Endometrium (tissue), 2 donors: ENCODE results near the gene CDT1.

Source experiments
- FAIRE-seq: peaks from 2 replicates; lab custom pipeline; 2012; peaks lifted over from hg19 to GRCh38; lab: Jason Lieb, UNC
- donor health status: control.
- donor health status: control.

CDT1 gene

DNA sequence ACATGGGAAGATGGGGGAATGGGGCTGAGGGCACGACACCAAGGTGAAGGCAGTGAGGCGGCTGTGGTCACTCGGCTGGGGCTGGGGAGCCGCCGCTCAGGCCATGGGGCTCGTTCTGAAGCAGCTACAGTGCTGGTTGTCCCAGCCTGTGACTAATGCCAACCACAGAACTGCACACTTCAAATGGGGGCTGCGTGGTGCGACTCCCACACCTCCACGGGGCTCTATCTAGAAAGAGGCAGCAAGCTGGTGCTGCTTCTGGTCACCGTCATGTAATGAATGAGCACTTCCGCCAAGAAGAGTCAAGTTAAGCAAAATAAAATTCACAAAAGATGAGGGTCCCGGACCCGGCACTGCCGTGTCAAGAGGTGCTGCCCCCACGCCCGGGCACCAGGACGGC is 33.2 kb downstream of the CDT1 start:
- FAIRE-seq, result no peak

DNA sequence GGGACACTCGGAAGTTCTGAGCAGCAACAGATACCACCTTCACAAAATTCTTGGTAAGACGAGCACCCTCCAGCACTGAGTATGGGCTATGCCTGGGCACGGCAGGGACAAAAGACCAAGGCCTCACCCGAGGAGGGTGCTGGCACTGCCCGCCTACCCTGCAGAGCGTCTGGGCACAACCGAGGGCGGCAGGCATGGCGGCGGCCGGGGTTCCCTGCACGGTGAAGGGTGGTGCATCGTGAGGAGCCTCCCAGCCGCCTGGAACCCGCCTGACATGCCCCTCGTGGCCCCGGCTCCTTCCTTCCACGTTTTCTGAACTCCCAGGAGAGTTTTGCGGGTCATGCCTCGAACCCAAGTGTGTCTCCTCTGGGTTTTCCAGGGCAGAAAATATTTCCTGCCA is 34.2 kb downstream of the CDT1 start:
- FAIRE-seq, result no peak

DNA sequence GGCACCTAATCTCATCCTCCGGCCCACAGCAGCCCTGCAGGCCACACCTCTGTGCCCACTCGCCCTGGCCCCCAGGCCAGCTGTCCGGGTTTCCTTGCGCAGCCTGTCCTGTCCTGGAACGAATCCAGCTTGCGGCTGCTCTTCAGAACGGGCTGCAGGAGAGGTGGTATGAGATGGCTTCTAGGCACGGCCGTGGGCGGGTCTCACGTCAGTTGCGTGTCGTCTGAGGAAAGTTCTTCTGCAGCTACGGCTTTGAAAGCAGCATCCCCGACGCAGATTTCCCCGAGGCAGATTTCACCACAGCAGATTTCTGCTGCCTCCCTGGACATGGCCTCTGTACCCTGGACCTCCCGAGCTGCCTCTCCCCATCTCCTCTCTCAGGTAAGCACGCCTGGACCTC is 35.0 kb downstream of the CDT1 start:
- FAIRE-seq, result no peak

DNA sequence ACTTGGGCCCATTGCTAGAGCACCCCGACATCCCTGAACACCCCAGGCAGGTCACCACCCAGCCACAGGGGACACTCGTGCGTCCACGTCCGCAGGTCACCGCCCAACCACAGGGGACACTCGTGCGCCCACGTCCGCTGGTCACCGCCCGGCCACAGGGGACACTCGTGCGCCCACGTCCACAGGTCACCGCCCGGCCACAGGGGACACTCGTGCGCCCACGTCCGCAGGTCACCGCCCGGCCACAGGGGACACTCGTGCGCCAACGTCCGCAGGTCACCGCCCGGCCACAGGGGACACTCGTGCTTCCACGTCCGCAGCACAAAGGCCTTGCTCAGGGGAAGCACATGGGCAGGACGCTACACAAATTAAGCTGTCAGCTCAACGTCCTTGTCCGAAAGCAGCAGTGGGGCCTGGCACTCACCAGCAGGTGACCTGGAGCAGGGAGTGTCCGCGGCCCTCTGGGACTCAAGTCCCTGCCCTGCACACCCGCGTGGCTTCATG is 35.5 kb downstream of the CDT1 start:
- FAIRE-seq, result no peak

DNA sequence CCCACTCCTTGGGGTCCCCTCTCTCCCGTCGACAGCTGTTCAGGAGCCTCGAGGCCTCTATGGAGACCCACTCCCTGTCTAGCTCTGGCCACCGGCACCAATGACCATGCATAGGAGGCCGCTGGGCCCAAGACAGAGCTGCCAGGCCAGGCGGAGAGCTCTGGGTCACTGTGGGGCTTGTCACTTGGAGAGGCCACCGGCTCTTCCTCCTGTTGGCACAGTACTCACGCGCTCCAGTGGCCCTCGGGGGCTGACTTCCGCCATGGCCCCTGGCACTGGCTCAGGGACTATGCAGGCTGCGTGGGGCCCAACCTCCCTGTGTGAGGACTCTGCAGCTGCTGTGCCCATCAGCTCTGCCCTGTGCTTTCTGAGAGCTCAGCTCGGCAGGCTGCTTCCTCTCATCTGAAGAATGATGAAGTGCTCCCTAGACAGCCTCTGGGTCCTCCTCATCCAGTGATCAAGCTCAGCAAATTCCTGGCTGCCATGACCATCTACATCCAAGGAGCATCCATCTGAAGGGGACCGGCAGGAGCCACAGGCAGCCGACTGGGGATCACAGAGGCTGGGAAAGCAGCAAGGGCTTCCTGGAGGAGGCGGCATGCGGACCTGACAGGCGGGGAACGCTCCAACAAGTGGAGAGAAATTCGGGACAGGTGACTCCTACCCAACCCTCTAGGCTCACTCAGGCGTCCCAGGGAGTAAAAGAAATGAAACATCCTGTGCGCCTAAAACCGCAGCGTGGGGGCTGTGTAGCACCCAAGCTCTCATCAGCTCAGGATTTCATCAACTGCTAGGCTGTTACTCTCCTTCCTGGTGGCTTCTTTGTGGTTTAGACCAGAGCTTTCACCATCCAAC is 36.4 kb downstream of the CDT1 start:
- FAIRE-seq, result no peak

DNA sequence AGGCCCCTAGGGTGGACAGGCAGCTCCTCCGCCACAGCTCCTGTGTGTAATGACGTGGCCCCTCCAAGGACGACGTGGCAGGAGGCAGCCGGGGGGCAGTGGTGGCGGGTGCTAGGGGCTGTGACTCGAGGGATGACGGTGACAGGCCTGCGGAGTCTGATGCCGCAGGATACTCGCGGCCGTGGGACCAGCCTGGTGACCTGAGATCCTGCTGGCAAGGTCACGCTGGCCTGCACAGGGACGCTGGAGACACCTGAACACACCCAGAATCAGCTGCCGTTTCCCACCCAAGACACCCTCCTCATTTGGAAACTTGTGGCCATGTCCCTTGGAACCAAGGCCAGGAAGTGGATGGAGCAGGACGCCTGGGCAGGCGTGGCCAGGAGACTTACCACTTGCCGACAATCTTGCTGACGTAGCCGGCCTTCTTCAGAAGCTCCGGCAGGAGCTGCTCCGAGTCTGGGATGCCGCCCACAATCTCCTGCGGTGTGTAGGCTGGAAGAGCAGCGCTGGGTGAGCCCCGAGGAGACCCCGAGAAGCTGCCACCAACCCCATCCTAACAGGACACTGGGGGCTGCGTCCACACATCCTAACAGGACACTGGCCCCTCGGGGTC is 37.1 kb downstream of the CDT1 start:
- no peak for FAIRE-seq

DNA sequence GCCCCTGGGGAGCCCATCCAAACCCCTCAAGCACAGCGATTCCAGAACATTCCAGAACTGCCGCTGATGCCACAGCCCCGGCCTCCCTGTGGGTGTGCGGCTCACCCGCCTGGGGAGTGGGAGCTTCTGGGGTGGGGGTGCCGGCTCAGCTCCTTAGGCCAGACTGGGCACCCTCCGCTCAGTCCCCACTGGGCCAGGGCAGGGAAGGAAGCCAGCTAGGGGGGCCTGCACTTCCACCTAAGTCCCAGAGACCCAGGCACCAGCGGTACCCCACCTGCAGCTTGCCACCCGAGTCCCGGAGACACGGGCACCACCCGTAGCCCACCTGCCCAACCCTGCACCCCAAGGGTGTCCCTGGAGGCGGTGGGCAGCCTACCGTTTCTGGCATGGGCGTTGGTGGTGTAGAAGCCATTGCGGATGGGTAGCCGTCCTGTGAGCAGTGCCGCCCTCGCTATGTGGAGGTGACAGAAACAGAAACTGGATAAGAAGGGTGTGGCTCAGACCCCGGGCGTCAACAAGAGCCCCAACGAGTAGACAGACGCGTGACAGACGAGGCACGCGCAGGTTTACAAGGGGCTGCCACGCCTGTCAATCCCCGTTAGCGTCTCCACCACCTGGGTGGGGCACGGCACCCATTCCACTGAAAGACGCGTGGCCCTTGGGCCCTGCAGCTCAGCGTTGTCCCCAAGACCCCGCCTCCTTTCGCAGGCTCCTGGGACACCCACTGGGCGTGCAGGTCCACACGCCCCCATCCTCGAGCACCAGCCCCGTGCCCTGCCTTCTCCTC is 38.1 kb downstream of the CDT1 start:
- no peak for FAIRE-seq

DNA sequence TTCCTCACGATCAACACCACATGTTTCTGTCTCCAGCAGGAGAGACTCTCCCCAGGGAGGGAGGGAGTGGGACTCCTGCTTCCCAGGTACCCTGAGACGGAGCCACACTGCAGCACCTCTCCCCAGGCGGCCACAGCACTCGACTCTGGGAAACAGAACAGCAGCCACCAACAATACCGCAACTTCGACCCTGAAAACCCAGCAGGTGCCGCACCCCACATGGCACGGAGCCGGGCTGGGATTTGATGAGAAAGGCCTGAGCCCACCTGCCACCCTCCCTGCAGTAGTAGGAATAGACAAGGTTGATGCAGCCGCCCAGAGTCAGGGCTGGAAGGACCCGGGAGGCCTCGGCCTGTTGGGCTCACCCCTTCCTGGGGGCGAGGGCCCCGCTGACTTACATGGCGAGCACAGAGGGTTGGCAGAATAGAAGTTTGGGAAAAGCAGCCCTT is 38.7 kb downstream of the CDT1 start:
- FAIRE-seq, result no peak

DNA sequence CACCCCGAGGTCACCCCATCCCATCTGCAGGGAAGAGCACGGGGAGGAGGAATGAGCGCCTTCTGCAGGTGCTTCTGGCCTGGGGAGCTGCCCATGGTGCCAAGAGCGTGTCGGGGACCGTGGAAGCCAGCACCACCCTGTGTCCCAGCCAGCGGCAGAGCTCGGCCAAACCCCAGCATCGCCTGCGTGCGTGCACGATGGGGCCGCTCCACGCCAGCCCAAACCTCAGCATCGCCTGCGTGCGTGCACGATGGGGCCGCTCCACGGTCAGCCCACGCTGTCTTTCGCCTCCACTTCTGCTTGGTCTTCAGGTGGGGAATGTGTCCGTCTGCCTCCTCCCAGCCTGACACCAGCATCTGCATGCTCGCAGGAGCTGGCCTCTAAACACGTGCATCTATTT is 39.2 kb downstream of the CDT1 start:
- FAIRE-seq, result no peak

DNA sequence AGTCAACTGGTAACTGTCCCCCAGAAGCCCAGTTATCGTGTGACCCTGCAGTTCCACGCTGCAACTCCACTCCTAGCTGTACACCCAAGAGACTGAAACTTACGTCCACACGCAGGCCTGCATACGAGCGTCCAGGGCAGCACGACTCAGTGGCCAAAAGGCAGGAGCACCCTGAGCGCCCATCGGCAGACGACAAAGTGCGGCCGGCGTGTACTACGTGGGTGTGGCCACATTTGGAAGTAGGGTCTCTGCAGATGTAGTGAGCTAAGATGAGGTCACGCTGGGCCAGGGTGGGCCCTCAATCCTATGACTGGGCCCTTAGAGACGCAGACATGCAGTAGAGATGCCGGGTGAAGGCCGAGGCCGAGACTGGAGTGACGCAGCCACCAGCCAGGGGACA is 39.7 kb downstream of the CDT1 start:
- FAIRE-seq, result no peak

DNA sequence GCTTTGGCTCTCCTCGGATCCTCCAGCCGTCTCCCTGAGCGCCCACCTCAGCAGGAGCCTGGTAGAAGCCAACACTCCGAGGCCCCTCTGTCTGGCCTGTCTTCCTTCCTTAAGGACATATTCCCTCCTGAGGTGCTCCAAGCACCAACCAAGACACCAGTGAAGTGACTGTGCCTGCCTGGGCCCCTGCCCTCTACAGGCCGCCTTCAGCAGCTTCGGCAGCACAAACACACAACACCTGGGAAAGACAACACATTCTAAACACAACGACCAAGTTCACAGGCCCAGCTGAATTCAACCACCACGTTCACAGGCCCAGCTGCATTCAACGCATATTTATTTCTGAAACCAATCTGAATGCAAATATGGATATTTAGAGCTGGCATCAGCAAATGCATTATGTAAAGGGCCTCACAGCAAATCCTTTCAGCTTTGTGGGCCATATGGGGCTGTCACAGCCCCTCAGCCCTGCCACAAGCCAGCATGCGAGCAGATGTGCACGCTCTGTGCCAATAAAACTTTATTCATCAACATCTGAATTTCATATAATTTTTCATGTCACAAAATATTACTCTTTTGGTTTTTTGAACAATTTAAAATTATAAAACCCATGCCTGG is 40.9 kb downstream of the CDT1 start:
- no peak for FAIRE-seq

DNA sequence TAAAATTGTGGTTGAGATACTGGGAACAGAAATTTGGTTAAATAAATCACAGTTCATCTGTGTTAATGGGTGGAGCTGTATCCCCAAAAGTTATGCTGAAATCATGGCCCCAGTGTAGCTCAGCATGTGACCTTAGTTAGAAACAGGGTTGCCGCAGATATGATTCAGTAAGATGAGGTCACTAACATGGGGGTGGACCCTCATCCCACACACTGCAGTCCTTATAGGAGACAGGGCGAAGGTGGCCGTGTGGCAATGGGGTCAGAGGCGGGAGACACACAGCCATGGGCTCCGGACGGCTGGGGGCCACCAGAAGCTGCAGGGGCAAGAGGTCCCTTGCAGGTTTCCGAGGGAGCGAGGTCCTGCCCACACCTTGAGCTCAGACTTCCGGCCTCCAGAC is 42.5 kb downstream of the CDT1 start:
- no peak for FAIRE-seq

DNA sequence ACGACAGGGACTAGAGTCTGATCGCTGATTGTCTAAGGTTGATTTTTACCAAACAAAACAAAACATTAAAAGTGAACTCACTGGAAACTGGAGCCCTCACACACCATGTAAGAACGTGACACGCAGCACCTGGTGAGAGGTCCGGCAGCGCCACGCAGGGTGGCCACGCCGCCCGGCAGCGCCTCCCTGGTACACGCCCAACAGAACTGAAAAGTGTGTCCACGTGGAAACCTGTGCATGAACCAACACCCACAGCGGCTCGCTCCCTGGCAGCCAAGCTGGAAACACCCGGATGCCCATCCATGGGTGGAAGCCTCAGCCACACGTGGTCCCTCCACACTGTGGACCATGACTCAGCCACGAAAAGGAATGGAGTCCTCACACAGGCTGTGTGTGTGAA is 44.1 kb downstream of the CDT1 start:
- no peak for FAIRE-seq

DNA sequence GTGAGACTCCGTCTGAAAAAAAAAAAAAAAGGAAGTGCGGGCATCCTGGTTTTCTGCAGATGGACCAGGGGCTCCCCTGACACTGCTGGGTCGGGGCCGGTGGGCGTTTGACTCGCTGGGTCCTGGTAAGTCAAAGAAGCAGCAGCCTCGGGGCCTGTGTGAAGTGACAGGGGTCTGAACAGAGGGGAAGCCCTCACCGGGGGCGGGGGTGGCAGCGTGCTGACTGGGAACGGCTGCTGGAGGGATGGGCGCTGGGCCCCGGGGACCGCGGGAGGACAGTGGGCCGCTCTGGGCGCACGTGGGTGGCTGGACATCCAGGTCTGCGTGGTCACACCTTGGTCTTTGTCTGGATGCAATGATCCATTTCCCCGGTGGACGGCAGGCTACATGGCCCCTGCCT is 45.0 kb downstream of the CDT1 start:
- no peak for FAIRE-seq

DNA sequence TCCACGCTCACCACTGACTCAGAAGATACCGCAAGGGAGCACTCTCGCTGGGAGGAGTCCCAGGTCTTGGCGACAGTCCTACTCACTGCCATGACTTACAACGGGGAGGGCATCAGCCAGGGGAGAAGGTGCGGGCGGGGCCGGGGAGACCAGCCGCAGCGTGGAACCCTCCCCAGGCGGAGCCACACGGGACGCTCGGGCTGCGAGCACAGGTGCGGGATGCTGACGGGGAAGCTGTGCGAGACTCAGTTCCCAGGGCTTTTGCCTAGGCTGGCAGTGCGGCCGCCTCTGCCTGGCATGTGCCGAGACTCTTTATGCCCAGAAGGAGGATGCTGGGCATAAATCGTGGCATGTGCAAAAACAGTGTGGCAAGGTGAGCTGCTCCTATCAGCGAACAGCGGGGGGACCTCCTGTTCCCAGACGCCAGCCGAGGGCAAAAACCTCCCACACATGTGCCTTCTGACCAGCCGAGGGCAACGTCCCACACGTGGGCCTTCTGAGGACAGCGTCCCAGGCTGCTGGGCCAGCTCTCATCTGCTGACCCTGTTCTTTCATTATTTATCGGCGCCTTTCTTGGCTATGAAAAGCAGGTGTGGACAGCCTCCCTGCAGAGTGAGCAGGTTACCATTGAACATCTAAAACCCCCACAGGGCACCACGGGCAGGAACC is 47.1 kb downstream of the CDT1 start:
- FAIRE-seq, result no peak

DNA sequence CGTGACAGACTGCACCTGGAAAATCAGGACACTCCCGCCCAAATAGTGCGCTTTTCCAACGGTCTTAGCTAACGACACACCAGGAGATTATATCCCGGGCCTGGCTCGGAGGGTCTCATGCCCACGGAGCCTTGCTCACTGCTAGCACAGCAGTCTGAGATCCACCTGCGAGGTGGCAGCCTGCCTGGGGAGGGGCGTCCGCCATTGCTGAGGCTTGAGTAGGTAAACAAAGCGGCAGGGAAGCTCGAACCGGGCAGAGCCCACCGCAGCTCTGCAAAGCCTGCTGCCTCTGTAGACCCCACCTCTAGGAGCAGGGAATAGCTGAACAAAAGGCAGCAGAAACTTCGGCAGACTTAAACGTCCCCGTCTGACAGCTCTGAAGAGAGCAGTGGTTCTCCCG is 48.0 kb downstream of the CDT1 start:
- FAIRE-seq, result no peak

DNA sequence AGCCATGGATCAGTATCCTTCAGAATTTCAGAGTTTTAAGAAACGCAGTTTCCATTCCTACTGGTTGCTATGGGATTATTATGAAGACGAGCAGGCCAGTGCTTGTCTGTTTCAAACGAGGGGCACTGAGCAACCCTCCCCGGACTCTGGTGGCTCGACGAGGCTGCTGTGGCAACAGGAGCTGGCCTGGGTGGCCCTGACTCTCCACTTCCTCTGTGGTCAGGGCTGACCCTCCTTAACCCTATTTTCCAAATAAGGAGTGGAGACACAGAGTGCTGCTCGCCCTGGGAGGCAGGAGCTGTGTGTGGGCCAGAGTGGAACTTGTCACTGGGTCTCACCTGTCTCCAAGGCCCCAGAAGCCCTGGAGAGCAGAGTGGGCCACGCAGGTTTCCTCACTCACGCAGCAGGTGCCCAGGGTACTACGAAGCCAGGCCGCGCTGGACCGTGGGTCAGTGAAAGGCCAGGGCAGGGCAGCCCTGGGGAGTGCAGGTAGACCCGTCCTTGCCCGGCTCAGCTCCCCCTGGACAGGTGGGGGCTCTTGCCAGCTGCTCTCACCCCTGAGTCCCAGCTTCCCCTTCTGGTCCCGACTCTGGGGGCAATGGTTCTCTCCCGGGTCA is 49.8 kb downstream of the CDT1 start:
- no peak for FAIRE-seq

DNA sequence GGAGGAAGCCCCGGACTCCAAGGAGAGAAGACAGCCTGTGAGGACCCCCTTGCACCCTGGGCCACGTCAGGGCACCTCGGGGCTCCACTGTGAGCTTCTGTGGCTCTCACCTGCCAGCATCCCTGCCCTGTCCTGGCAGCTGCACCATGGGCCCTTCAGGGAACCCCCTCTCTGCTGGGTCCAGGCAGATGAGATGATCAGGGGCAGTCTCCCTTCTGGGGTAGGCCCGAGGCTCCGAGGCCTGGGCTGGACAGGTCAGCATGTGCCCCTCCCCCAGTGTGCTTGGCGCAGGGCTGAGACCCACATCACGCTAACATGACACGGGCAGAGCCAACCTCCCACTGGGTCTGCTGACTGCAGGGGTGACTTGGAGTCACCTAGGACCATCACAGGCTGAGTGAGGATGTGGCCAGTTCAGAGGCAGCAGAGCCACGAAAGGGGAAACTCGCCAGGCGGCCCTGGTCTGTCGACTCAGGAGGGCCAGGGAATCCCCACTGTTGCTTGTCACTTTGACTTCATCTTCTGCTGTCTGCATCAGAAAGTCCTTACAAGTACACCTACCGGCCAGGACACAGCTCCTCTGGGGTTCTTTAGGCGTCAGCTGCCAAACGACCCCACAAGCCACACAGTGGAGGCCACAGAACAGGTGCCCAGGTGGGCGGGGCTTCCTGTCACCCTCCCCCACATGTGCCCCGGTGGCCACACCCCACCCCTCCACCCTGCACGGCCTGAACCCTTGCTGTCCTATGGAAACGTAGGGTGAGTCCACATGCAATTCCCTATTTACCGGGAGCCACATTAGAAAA is 50.9 kb downstream of the CDT1 start:
- FAIRE-seq, result no peak

DNA sequence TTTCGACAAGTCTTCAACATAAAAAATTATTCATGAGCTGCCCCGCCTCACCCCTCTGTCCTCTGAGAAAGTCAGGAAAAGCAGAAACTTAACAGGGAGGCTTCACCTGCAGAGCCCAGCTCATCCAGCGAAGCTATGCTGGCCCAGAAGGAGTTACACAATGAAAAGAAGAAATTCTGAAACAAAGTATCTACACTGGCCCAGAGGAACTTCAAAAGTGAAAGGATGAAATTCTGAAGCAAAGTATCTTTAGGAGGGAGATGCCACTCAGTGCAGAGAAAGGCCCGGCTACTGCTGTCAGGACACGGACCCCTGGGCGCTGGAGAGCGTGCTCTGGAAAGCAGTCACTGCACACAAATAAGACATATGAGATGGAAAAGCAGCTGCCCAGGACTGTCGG is 51.6 kb downstream of the CDT1 start:
- no peak for FAIRE-seq

DNA sequence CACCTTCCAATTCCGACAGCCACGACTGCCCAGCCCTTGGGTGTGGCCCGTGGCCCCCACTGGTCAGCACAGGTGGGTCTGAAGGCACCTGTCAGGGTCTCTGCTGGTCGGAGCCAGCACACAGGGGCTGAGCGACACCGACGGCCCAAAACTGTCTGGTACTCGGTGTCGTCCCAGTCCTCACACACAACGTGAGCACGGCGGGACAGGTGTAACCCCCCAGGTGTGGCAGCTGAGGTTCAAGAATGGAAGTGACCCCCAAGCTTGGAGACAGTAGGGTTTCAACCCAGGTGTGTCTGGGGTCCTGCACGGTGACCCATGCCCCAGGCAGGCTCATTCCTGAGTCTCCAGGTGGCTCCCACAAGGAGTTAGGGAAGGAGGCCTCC is 52.1 kb downstream of the CDT1 start:
- FAIRE-seq, result no peak
